Lung (tissue), 12 donors: Measurements from ENCODE around the gene ZNF778. TPM values are rescaled to one million over a fixed set of nuclear protein-coding genes. Genes with fewer than 3 reads are reported as not detected.

Experiments used
- ATAC-seq: fragments of 200-7000 bp; cut with Tn5 transposase; one replicate; pipeline ENCODE4 v1.9.1; 2020; ENCODE audit warnings: moderate number of reproducible peaks; ENCODE audit not compliant: insufficient read depth, low FRiP score
- DNase-seq, 3 donors: peaks; one replicate each; pipeline ENCODE4 v3.0.0-alpha.2; 2013 to 2017
- H3K27ac ChIP-seq, 2 donors: one replicate each; pipeline ENCODE4 v1.5.1; 2013; ENCODE audit warnings: mild to moderate bottlenecking in 2 of 2, moderate library complexity in 2 of 2, control low read depth in 1 of 2, inconsistent platforms in 1 of 2, low read depth in 1 of 2, low read length in 1 of 2
- H3K27me3 ChIP-seq, 3 donors: one replicate each; pipeline ENCODE4 v1.5.1; 2013; ENCODE audit warnings: low read length in 2 of 3; ENCODE audit not compliant: control insufficient read depth in 3 of 3, insufficient read depth in 3 of 3
- H3K36me3 ChIP-seq, 4 donors: one replicate each; pipeline ENCODE4 v1.5.1; 2013; ENCODE audit warnings: low read length in 4 of 4, mild to moderate bottlenecking in 1 of 4, moderate library complexity in 1 of 4; ENCODE audit not compliant: control insufficient read depth in 4 of 4, insufficient read depth in 4 of 4
- H3K4me1 ChIP-seq, 5 donors: one replicate each; pipeline ENCODE4 v1.5.1; 2013; ENCODE audit warnings: low read length in 5 of 5, mild to moderate bottlenecking in 2 of 5, moderate library complexity in 1 of 5; ENCODE audit not compliant: control insufficient read depth in 5 of 5, insufficient read depth in 5 of 5
- H3K4me3 ChIP-seq: one replicate; pipeline ENCODE4 v1.5.1; 2013; ENCODE audit warnings: mild to moderate bottlenecking, control low read depth, moderate library complexity
- H3K9ac ChIP-seq, 2 donors: one replicate each; pipeline ENCODE4 v1.5.1; 2013; ENCODE audit warnings: low read length in 2 of 2, control low read depth in 1 of 2; ENCODE audit not compliant: insufficient read depth in 1 of 2
- H3K9me3 ChIP-seq, 4 donors: one replicate each; pipeline ENCODE4 v1.5.1; 2013; ENCODE audit warnings: low read length in 3 of 4, mild to moderate bottlenecking in 1 of 4, moderate library complexity in 1 of 4; ENCODE audit not compliant: control insufficient read depth in 4 of 4, insufficient read depth in 3 of 4
- WGBS, 2 donors: extraction: QIAGEN DNeasy Blood & Tissue Kit; methylation state at CpG; one replicate each; pipeline ENCODE4 v1.1.7; 2013; 5-methylcytosine and 5-hydroxymethylcytosine counted together
- polyA plus RNA-seq, 2 donors: library from polyadenylated mRNA; stranded (reverse); fragments of 200-250 nt; gene quantifications; one replicate each; pipeline ENCODE4 v1.2.1, GENCODE V29; 2013
- total RNA-seq, 2 donors: library from RNA; depleted of rRNA in 1 of 2; stranded (reverse); fragments of >200 nt in 1 of 2; gene quantifications; one replicate each; pipeline ENCODE4 v1.2.1, GENCODE V29; 2014 to 2021
- TF ChIP-seq, protein P1 (sequence below): IDR thresholded peaks from 2 replicates; pipeline ENCODE4 v1.5.1; 2012; ENCODE audit warnings: mild to moderate bottlenecking; ENCODE audit errors: control extremely low read depth, extremely low read depth
- donor health status: control.
- donor health status: control.
- donor health status: Bipolar disorder and iron deficiency.
- donor health status: healthy.
- donor health status: DM: yes; HTN: yes; CAD: no.

Gene ZNF778
- total and polyA plus RNA-seq, 4 donors = 2.4 to 13.9 (median 4.6) TPM

DNA sequence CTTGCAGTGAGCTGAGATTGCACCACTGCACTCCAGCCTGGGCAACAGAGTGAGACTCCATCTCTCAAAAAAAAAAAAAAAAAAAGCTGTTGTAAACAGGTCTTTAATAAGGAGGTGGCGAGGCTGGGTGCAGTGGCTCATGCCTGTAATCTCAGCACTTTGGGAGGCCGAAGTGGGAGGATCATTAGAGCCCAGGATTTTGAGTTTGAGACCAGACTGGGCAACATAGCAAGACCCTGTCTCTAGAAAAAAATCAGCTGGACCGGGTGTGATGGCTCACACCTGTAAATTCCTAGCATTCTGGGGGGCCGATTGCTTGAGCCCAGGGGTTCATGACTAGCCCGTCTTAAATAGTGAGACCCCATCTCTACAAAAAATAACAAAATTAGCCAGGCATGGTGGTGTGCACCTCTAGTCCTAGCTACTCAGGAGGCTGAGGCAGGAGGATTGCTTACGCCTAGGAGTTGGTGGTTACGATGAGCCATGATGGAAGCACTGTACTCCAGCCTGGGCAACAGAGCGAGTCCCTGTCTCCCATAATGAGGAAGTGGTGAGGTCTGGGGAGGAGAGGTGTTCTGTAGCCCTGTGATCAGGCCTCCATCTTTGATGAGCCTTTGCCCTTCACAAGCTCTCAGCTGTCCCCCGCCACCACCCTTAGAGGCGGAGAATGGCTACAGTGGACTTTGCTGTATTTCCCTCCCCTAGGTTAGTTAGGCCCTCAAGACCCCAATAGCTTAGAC, 36.2 kb downstream of the ZNF778 start:
- peaks cover 0 to 11% (median 3%) of the 10 kb centered on the region in 5 donors for H3K4me1 ChIP-seq
- DNase-seq (no peak), ATAC-seq (no peak)
- no peak overlapping the region for H3K27ac ChIP-seq
- no peaks in the 10 kb centered on the region for H3K36me3 ChIP-seq
- no peak overlapping the region for H3K4me3 ChIP-seq
- H3K9me3 ChIP-seq = peaks cover 0 to 2% (median 0%) of the 10 kb centered on the region in 4 donors
- peaks cover 0 to 5% (median 4%) of the 10 kb centered on the region in 3 donors for H3K27me3 ChIP-seq
- 88 to 96% methylated on average over 10 of the region's 10 CpGs for WGBS, 2 donors
- TF ChIP-seq, protein P1, sequence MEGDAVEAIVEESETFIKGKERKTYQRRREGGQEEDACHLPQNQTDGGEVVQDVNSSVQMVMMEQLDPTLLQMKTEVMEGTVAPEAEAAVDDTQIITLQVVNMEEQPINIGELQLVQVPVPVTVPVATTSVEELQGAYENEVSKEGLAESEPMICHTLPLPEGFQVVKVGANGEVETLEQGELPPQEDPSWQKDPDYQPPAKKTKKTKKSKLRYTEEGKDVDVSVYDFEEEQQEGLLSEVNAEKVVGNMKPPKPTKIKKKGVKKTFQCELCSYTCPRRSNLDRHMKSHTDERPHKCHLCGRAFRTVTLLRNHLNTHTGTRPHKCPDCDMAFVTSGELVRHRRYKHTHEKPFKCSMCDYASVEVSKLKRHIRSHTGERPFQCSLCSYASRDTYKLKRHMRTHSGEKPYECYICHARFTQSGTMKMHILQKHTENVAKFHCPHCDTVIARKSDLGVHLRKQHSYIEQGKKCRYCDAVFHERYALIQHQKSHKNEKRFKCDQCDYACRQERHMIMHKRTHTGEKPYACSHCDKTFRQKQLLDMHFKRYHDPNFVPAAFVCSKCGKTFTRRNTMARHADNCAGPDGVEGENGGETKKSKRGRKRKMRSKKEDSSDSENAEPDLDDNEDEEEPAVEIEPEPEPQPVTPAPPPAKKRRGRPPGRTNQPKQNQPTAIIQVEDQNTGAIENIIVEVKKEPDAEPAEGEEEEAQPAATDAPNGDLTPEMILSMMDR = no peak
- H3K9ac ChIP-seq = no peak overlapping the region

DNA sequence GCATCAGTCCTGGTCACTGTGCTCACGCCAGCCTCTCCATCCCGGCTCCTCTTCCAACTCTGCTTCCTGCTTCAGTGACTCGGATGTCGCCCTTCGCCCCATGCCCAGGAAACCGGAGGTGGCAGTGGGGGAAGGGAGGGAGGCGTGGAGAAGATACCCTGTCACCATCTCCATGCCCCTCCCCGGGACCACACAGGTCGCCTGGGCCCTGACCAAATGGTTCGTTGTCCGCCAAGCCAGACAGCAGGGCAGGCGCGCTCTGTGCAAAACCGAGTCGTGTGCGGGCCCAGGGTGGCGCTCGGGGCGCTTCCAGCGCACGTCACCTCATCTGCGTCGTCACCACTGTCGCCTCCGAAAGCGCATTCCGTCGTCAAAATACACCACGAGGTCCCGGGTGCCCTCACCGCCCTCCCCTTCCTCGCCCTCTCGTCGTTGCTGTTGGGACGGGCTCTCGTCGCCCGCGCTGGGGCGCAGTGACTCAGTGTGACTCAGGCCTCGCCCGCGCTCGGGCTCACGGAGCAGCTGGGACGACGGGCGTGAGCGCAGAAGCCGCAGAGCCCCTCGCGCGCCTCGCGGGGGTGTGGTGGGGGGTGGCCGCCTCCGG, 39.2 kb downstream of the ZNF778 start:
- no peak overlapping the region for H3K9ac ChIP-seq

GRCh38 chr16:89257281-89257731, 39.8 kb downstream of the ZNF778 start:
- H3K4me1 ChIP-seq = peaks cover 0 to 11% (median 3%) of the 10 kb centered on the region in 5 donors
- H3K27me3 ChIP-seq = peaks cover 0 to 5% (median 4%) of the 10 kb centered on the region in 3 donors
- H3K4me3 ChIP-seq = peak overlapping the region; percentile 41
- H3K9ac ChIP-seq = no peak overlapping the region
- peak in 2 of 3 donors; percentile 28 to 51 for DNase-seq
- WGBS, 2 donors = 2% methylated on average over 28 to 44 of the region's 44 CpGs
- ATAC-seq = no peak
- H3K9me3 ChIP-seq = no peaks in the 10 kb centered on the region
- peak overlapping the region in 1 of 2 donors; percentile 71 for H3K27ac ChIP-seq
- TF ChIP-seq, protein P1 = no peak
- no peaks in the 10 kb centered on the region for H3K36me3 ChIP-seq

More for the DNA sequence above, 39.2 kb downstream of the ZNF778 start:
- TF ChIP-seq, protein P1 = no peak
- no peaks in the 10 kb centered on the region for H3K36me3 ChIP-seq
- no peaks in the 10 kb centered on the region for H3K9me3 ChIP-seq
- peak; percentile 65 to 74 (median 72) for DNase-seq
- peak; percentile 83 for ATAC-seq
- peaks cover 0 to 11% (median 3%) of the 10 kb centered on the region in 5 donors for H3K4me1 ChIP-seq
- peak overlapping the region in 1 of 2 donors; percentile 71 for H3K27ac ChIP-seq
- peaks cover 0 to 5% (median 4%) of the 10 kb centered on the region in 3 donors for H3K27me3 ChIP-seq
- peak overlapping the region; percentile 41 for H3K4me3 ChIP-seq
- WGBS, 2 donors = 4 to 5% methylated on average over 50 to 57 of the region's 57 CpGs
